Activated T-cell treated with anti-CD3 and anti-CD28 coated beads for 48 hours (primary cell): ENCODE results near the gene RDH12.
A peak's percentile ranks its signal among the peaks of the same experiment; 100 is the strongest.
"Not testable (repeated sequence)": the region's sequence is repeated elsewhere in the genome, so short reads cannot be mapped to it uniquely, and the experiment has no call there.

Source experiments
- DNase-seq: peaks from one replicate; pipeline ENCODE4 v3.0.0-alpha.2; 2020; ENCODE audit warnings: low read depth

RDH12 gene

GRCh38 chr14:67705211-67705610 is 3.5 kb downstream of the RDH12 start:
- DNase-seq = no peak

- not testable (repeated sequence) for DNase-seq
Measured at GRCh38 chr14:67709346-67709745, 7.7 kb downstream of the RDH12 start.

- DNase-seq = not testable (repeated sequence)
Measured at GRCh38 chr14:67709796-67710195, 8.1 kb downstream of the RDH12 start.

GRCh38 chr14:67710209-67710608 is 8.5 kb downstream of the RDH12 start:
- no peak for DNase-seq

GRCh38 chr14:67717048-67717447 is 15.4 kb downstream of the RDH12 start:
- no peak for DNase-seq

- DNase-seq = no peak
Measured at GRCh38 chr14:67718265-67718664, 16.6 kb downstream of the RDH12 start.

GRCh38 chr14:67719385-67719784 is 17.7 kb downstream of the RDH12 start:
- not testable (repeated sequence) for DNase-seq

GRCh38 chr14:67719866-67720265 is 18.2 kb downstream of the RDH12 start:
- DNase-seq = no peak

- DNase-seq = no peak
Measured at GRCh38 chr14:67721875-67722274, 20.2 kb downstream of the RDH12 start.

- DNase-seq = no peak
Measured at GRCh38 chr14:67722293-67722692, 20.6 kb downstream of the RDH12 start.

- no peak for DNase-seq
Measured at GRCh38 chr14:67725171-67725570, 23.5 kb downstream of the RDH12 start.

- no peak for DNase-seq
Measured at GRCh38 chr14:67727361-67727760, 25.7 kb downstream of the RDH12 start.

- DNase-seq = no peak
Measured at GRCh38 chr14:67728258-67728657, 26.6 kb downstream of the RDH12 start.

- DNase-seq = no peak
Measured at GRCh38 chr14:67729072-67729885, 27.6 kb downstream of the RDH12 start.

- DNase-seq = no peak
Measured at GRCh38 chr14:67733616-67734015, 31.9 kb downstream of the RDH12 start.

- DNase-seq = no peak
Measured at GRCh38 chr14:67734675-67735074, 33.0 kb downstream of the RDH12 start.

GRCh38 chr14:67735336-67736147 is 33.9 kb downstream of the RDH12 start:
- no peak for DNase-seq

GRCh38 chr14:67736771-67737170 is 35.1 kb downstream of the RDH12 start:
- DNase-seq = no peak

- no peak for DNase-seq
Measured at GRCh38 chr14:67738740-67739504, 37.2 kb downstream of the RDH12 start.

GRCh38 chr14:67744046-67744445 is 42.4 kb downstream of the RDH12 start:
- DNase-seq = no peak

GRCh38 chr14:67746927-67747326 is 45.2 kb downstream of the RDH12 start:
- DNase-seq = peak; percentile 4

- DNase-seq = no peak
Measured at GRCh38 chr14:67748312-67748711, 46.6 kb downstream of the RDH12 start.
